HepG2 (cell line): ENCODE measurements around the gene MIDN. TPM values are rescaled to one million over a fixed set of nuclear protein-coding genes. Genes with fewer than 3 reads are reported as not detected.
A peak's percentile ranks its signal among the peaks of the same experiment; 100 is the strongest.

Source experiments
- HNRNPL ChIP-seq: fragments of 200-400 bp; formaldehyde crosslinking; IDR thresholded peaks from 2 replicates; pipeline ENCODE4 v1.6.1; 2017; ENCODE audit warnings: mild to moderate bottlenecking, low read depth, low read length
- KLF6 ChIP-seq: IDR thresholded peaks from 2 replicates; pipeline ENCODE4 v1.8.0; 2016; ENCODE audit warnings: missing biosample characterization, missing genetic modification reagents
- PITX1 ChIP-seq: sonication (generic); formaldehyde crosslinking; IDR thresholded peaks from 2 replicates; pipeline ENCODE4 v1.5.1; 2020; ENCODE audit warnings: mild to moderate bottlenecking, missing genetic modification reagents
- RAD21 ChIP-seq: fragments of 450-650 bp; formaldehyde crosslinking; IDR thresholded peaks from 2 replicates; pipeline ENCODE4 v1.5.0; 2020; ENCODE audit warnings: mild to moderate bottlenecking
- RXRB ChIP-seq: IDR thresholded peaks from 2 replicates; pipeline ENCODE4 v1.6.1; 2016; ENCODE audit warnings: borderline replicate concordance, missing genetic modification reagents, missing compliant biosample characterization
- SIX4 ChIP-seq: sonication (generic); formaldehyde crosslinking; IDR thresholded peaks from 2 replicates; pipeline ENCODE4 v1.4.0; 2020; ENCODE audit warnings: missing genetic modification reagents
- SNAPC2 ChIP-seq: sonication (generic); formaldehyde crosslinking; IDR thresholded peaks from 2 replicates; pipeline ENCODE4 v1.8.1; 2022; ENCODE audit warnings: mild to moderate bottlenecking, missing genetic modification reagents
- TCF12 ChIP-seq, 2 experiments: fragments of 450-650 bp in 1 of 2; sonication (generic) in 1 of 2; formaldehyde crosslinking in 1 of 2; IDR thresholded peaks; 2 replicates each; pipeline versions ENCODE4 v1.6.1 to v1.8.0; 2017 to 2022; ENCODE audit warnings: antibody characterized with exemption in 1 of 2, mild to moderate bottlenecking in 1 of 2, missing genetic modification reagents in 1 of 2, moderate library complexity in 1 of 2
- ZKSCAN8 ChIP-seq: IDR thresholded peaks from 2 replicates; pipeline ENCODE4 v1.6.1; 2016; ENCODE audit warnings: borderline replicate concordance, missing genetic modification reagents, missing compliant biosample characterization
- ZNF143 ChIP-seq: sonication (generic); formaldehyde crosslinking; IDR thresholded peaks from 2 replicates; pipeline ENCODE4 v1.4.0; 2020; ENCODE audit warnings: missing genetic modification reagents
- ZNF20 ChIP-seq: sonication (generic); formaldehyde crosslinking; IDR thresholded peaks from 2 replicates; pipeline ENCODE4 v1.4.0; 2020; ENCODE audit warnings: mild to moderate bottlenecking, moderate library complexity, missing genetic modification reagents
- ZNF256 ChIP-seq: sonication (generic); formaldehyde crosslinking; conservative IDR thresholded peaks from 2 replicates; pipeline ENCODE4 v1.4.0; 2020; ENCODE audit warnings: missing genetic modification reagents
- ZNF274 ChIP-seq: sonication (generic); formaldehyde crosslinking; IDR thresholded peaks from 2 replicates; pipeline ENCODE4 v1.5.1; 2020; ENCODE audit warnings: mild to moderate bottlenecking, missing genetic modification reagents
- ZNF33A ChIP-seq: sonication (generic); formaldehyde crosslinking; IDR thresholded peaks from 2 replicates; pipeline ENCODE4 v1.5.1; 2020; ENCODE audit warnings: missing genetic modification reagents, mild to moderate bottlenecking, moderate library complexity, borderline replicate concordance
- ZNF607 ChIP-seq: sonication (generic); formaldehyde crosslinking; IDR thresholded peaks from 2 replicates; pipeline ENCODE4 v1.5.1; 2020; ENCODE audit warnings: missing genetic modification reagents, mild to moderate bottlenecking, borderline replicate concordance
- ZNF777 ChIP-seq: sonication (generic); formaldehyde crosslinking; IDR thresholded peaks from 2 replicates; pipeline ENCODE4 v1.4.0; 2020; ENCODE audit warnings: missing genetic modification reagents
- ZSCAN22 ChIP-seq: sonication (generic); formaldehyde crosslinking; IDR thresholded peaks from 2 replicates; pipeline ENCODE4 v1.4.0; 2020; ENCODE audit warnings: mild to moderate bottlenecking, missing genetic modification reagents
- polyA plus RNA-seq, 8 experiments: library from polyadenylated mRNA; depleted of rRNA in 3 of 8; stranded (reverse) in 7 of 8; unstranded in 1 of 8; fragments of >200 nt; fragmentation: Illumina TruSeq in 4 of 8; extraction: Trizol in 4 of 8; gene quantifications; 2 replicates each; pipeline versions ENCODE4 v1.2.1 to v1.2.3, GENCODE V29; 2011 to 2016; ENCODE audit warnings: low read depth in 4 of 8, missing spikeins in 1 of 8, mixed read lengths in 1 of 8; ENCODE audit not compliant: insufficient read depth in 1 of 8
- total RNA-seq, 5 experiments: library from RNA; depleted of rRNA; stranded (reverse); fragments of >200 nt; fragmentation: Illumina TruSeq; extraction: Trizol; gene quantifications; 2 replicates each; pipeline ENCODE4 v1.2.3, GENCODE V29; 2016; ENCODE audit warnings: low read depth in 1 of 5
- TF ChIP-seq, protein P1 (sequence below): sonication (generic); formaldehyde crosslinking; conservative IDR thresholded peaks from 2 replicates; pipeline ENCODE4 v1.4.0; 2020; ENCODE audit warnings: missing genetic modification reagents
- TF ChIP-seq, protein P2 (sequence below): sonication (generic); formaldehyde crosslinking; IDR thresholded peaks from 2 replicates; pipeline ENCODE4 v1.5.0; 2020; ENCODE audit warnings: mild to moderate bottlenecking, missing genetic modification reagents
- TF ChIP-seq, protein P3 (sequence below): sonication (generic); formaldehyde crosslinking; IDR thresholded peaks from 2 replicates; pipeline ENCODE4 v1.8.0; 2023; ENCODE audit warnings: mild to moderate bottlenecking, missing genetic modification reagents
- TF ChIP-seq, protein P4 (sequence below): sonication (generic); formaldehyde crosslinking; IDR thresholded peaks from 2 replicates; pipeline ENCODE4 v1.4.0; 2020; ENCODE audit warnings: missing genetic modification reagents
- TF ChIP-seq, protein P5 (sequence below): sonication (generic); formaldehyde crosslinking; IDR thresholded peaks from 2 replicates; pipeline ENCODE4 v1.4.0; 2020; ENCODE audit warnings: mild to moderate bottlenecking, missing genetic modification reagents

Gene MIDN
- total and polyA plus RNA-seq, 2 of the 13 experiments (the other 11 are each of a cell fraction or from before 2014, with no cell fraction given), result 8.4 to 18.0 TPM

DNA sequence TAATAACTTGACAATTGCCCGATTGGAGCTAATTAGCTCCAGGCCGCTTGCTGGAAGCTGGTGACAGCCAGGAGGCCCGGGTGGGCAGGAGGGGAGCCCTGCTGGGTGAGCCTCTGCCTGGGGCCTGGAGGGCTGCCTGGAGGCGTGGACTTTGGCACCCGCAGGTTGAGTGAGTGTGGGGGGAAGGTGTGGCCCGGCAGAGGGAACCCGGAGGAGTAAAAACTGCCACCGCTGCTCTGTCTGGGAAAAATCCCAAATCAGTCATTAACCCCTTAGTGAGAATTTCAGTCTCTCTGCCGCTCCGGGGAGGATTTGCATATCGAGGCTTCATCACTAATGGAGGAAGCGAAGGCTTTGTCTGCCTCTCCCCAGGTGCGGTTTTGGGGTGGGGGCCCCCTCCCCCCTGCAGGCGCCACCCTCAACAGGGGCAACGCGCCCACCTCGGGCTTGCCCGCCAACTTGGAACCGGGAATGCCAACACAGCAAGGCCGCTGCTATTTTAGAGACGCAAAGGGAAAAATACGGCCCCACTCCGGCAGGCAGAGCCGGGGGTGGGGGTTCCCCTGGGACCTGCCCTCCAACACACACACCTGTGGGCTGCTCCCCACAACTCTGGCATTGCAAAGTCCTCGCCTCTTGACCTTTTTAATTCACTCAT, 43.5 kb downstream of the MIDN start (continued):
- no peak for TF ChIP-seq SIX4 (CRISPR knock-in tag)
- no peak for TF ChIP-seq ZNF777 (CRISPR knock-in tag)
- TF ChIP-seq ZNF274 (CRISPR knock-in tag), result no peak
- no peak for TF ChIP-seq ZNF256 (CRISPR knock-in tag)
- no peak for TF ChIP-seq ZNF143 (CRISPR knock-in tag)
- no peak; the same call in 1 of the 2 replicates for TF ChIP-seq KLF6 (CRISPR knock-in tag)
- TF ChIP-seq RAD21 (CRISPR knock-in tag), result 0 out of 2 replicates have a peak, but pooled peaks have one; percentile 18
- TF ChIP-seq, protein P1, sequence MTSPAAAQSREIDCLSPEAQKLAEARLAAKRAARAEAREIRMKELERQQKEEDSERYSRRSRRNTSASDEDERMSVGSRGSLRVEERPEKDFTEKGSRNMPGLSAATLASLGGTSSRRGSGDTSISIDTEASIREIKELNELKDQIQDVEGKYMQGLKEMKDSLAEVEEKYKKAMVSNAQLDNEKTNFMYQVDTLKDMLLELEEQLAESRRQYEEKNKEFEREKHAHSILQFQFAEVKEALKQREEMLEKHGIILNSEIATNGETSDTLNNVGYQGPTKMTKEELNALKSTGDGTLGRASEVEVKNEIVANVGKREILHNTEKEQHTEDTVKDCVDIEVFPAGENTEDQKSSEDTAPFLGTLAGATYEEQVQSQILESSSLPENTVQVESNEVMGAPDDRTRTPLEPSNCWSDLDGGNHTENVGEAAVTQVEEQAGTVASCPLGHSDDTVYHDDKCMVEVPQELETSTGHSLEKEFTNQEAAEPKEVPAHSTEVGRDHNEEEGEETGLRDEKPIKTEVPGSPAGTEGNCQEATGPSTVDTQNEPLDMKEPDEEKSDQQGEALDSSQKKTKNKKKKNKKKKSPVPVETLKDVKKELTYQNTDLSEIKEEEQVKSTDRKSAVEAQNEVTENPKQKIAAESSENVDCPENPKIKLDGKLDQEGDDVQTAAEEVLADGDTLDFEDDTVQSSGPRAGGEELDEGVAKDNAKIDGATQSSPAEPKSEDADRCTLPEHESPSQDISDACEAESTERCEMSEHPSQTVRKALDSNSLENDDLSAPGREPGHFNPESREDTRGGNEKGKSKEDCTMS (CRISPR knock-in tag), result no peak
- no peak for TF ChIP-seq PITX1
- no peak for TF ChIP-seq ZNF607
- TF ChIP-seq, protein P2, sequence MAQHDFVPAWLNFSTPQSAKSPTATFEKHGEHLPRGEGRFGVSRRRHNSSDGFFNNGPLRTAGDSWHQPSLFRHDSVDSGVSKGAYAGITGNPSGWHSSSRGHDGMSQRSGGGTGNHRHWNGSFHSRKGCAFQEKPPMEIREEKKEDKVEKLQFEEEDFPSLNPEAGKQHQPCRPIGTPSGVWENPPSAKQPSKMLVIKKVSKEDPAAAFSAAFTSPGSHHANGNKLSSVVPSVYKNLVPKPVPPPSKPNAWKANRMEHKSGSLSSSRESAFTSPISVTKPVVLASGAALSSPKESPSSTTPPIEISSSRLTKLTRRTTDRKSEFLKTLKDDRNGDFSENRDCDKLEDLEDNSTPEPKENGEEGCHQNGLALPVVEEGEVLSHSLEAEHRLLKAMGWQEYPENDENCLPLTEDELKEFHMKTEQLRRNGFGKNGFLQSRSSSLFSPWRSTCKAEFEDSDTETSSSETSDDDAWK (CRISPR knock-in tag), result no peak
- TF ChIP-seq, protein P3, sequence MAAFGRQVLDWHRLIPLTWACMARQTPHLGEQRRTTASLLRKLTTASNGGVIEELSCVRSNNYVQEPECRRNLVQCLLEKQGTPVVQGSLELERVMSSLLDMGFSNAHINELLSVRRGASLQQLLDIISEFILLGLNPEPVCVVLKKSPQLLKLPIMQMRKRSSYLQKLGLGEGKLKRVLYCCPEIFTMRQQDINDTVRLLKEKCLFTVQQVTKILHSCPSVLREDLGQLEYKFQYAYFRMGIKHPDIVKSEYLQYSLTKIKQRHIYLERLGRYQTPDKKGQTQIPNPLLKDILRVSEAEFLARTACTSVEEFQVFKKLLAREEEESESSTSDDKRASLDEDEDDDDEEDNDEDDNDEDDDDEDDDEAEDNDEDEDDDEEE (CRISPR knock-in tag), result peak; percentile 56; the same call in 1 of the 2 replicates
- TF ChIP-seq, protein P4, sequence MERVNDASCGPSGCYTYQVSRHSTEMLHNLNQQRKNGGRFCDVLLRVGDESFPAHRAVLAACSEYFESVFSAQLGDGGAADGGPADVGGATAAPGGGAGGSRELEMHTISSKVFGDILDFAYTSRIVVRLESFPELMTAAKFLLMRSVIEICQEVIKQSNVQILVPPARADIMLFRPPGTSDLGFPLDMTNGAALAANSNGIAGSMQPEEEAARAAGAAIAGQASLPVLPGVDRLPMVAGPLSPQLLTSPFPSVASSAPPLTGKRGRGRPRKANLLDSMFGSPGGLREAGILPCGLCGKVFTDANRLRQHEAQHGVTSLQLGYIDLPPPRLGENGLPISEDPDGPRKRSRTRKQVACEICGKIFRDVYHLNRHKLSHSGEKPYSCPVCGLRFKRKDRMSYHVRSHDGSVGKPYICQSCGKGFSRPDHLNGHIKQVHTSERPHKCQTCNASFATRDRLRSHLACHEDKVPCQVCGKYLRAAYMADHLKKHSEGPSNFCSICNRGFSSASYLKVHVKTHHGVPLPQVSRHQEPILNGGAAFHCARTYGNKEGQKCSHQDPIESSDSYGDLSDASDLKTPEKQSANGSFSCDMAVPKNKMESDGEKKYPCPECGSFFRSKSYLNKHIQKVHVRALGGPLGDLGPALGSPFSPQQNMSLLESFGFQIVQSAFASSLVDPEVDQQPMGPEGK, result peak; percentile 69; the same call in 1 of the 2 replicates
- 0 out of 2 replicates have a peak, but pooled peaks have one; percentile 41 for TF ChIP-seq SNAPC2 (CRISPR knock-in tag)
- TF ChIP-seq HNRNPL, result peak; percentile 84
- TF ChIP-seq ZKSCAN8 (CRISPR knock-in tag), result peak; percentile 92; the same call in 1 of the 2 replicates
- no peak; the same call in 1 of the 2 replicates for TF ChIP-seq ZNF33A (CRISPR knock-in tag)
- TF ChIP-seq ZNF20 (CRISPR knock-in tag), result no peak
- peak; percentile 24; the same call in 1 of the 2 replicates for TF ChIP-seq RXRB (CRISPR knock-in tag)
- TF ChIP-seq, protein P5, sequence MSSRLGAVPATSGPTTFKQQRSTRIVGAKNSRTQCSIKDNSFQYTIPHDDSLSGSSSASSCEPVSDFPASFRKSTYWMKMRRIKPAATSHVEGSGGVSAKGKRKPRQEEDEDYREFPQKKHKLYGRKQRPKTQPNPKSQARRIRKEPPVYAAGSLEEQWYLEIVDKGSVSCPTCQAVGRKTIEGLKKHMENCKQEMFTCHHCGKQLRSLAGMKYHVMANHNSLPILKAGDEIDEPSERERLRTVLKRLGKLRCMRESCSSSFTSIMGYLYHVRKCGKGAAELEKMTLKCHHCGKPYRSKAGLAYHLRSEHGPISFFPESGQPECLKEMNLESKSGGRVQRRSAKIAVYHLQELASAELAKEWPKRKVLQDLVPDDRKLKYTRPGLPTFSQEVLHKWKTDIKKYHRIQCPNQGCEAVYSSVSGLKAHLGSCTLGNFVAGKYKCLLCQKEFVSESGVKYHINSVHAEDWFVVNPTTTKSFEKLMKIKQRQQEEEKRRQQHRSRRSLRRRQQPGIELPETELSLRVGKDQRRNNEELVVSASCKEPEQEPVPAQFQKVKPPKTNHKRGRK (CRISPR knock-in tag), result no peak
- no peak for TF ChIP-seq TCF12 (IDR thresholded peaks at IDR 0.05)
- TF ChIP-seq TCF12 (CRISPR knock-in tag; IDR thresholded peaks at IDR 0.05), result no peak
- no peak for TF ChIP-seq ZSCAN22 (CRISPR knock-in tag)
